8988T (cell line): ENCODE data around the gene USP22.
"Not testable (repeated sequence)": the region's sequence is repeated elsewhere in the genome, so short reads cannot be mapped to it uniquely, and the experiment has no call there.

Experiments
- DNase-seq: peaks from one replicate; pipeline ENCODE4 v3.0.0; 2011

Gene USP22

GRCh38 chr17:20983359-20983637 lies 59.5 kb downstream of the USP22 start:
- DNase-seq, result no peak

GRCh38 chr17:20982589-20983358 lies 60.0 kb downstream of the USP22 start:
- no peak for DNase-seq

GRCh38 chr17:20981046-20981920 lies 61.5 kb downstream of the USP22 start:
- DNase-seq, result no peak

- no peak for DNase-seq
These were observed 63.1 kb downstream of the USP22 start for GRCh38 chr17:20979792-20980083.

- DNase-seq, result not testable (repeated sequence)
These were observed 63.6 kb downstream of the USP22 start for GRCh38 chr17:20979007-20979791.

- DNase-seq, result not testable (repeated sequence)
These were observed 65.1 kb downstream of the USP22 start for GRCh38 chr17:20977609-20978253.

GRCh38 chr17:20975566-20975965 lies 67.2 kb downstream of the USP22 start:
- no peak for DNase-seq

- DNase-seq, result no peak
These were observed 72.5 kb downstream of the USP22 start for GRCh38 chr17:20970329-20970728.

- no peak for DNase-seq
These were observed 73.7 kb downstream of the USP22 start for GRCh38 chr17:20968913-20969616.

GRCh38 chr17:20967776-20968175 lies 75.0 kb downstream of the USP22 start:
- no peak for DNase-seq

GRCh38 chr17:20966870-20967269 lies 75.9 kb downstream of the USP22 start:
- no peak for DNase-seq

- no peak for DNase-seq
These were observed 77.3 kb downstream of the USP22 start for GRCh38 chr17:20965492-20965891.

GRCh38 chr17:20961586-20961985 lies 81.2 kb downstream of the USP22 start:
- DNase-seq, result no peak

GRCh38 chr17:20960871-20961270 lies 81.9 kb downstream of the USP22 start:
- DNase-seq, result no peak

- DNase-seq, result no peak
These were observed 87.1 kb downstream of the USP22 start for GRCh38 chr17:20955427-20956323.

GRCh38 chr17:20954794-20955193 lies 88.0 kb downstream of the USP22 start:
- DNase-seq, result no peak

- DNase-seq, result no peak
These were observed 90.6 kb downstream of the USP22 start for GRCh38 chr17:20952183-20952582.
